Mesothelial cell of epicardium (in vitro differentiated cells): ENCODE measurements around the gene MB21D2. TPM values are rescaled to one million over a fixed set of nuclear protein-coding genes. Genes with fewer than 3 reads are reported as not detected.
"Not testable (repeated sequence)": the region's sequence is repeated elsewhere in the genome, so short reads cannot be mapped to it uniquely, and the experiment has no call there.

Experiments
- DNase-seq, 2 experiments: peaks; one replicate each; pipeline ENCODE4 v3.0.0; 2021; ENCODE audit warnings: low spot score in 2 of 2; ENCODE audit not compliant: unreplicated experiment in 2 of 2
- H3K27ac Mint-ChIP-seq: 2 replicates; pipeline ENCODE4 v1.8.0; 2021; ENCODE audit warnings: mixed read lengths
- H3K27me3 Mint-ChIP-seq: 2 replicates; pipeline ENCODE4 v1.8.0; 2021; ENCODE audit warnings: low read depth, mixed read lengths
- H3K36me3 Mint-ChIP-seq: 2 replicates; pipeline ENCODE4 v1.8.0; 2021; ENCODE audit warnings: mixed read lengths
- H3K4me1 Mint-ChIP-seq: 2 replicates; pipeline ENCODE4 v1.8.0; 2021; ENCODE audit warnings: mixed read lengths
- H3K4me3 Mint-ChIP-seq: 2 replicates; pipeline ENCODE4 v1.8.0; 2021; ENCODE audit warnings: mild to moderate bottlenecking, moderate library complexity, mixed read lengths
- H3K9me3 Mint-ChIP-seq: 2 replicates; pipeline ENCODE4 v1.8.0; 2021; ENCODE audit warnings: mixed read lengths
- total RNA-seq: library from RNA; stranded (reverse); gene quantifications from 3 replicates; pipeline ENCODE4 v1.2.1, GENCODE V29; 2021
- TF ChIP-seq, protein P1 (sequence below): fragments of 200-600 bp; sonication (generic); IDR thresholded peaks from one replicate; pipeline ENCODE4 v1.5.0; 2021; ENCODE audit warnings: antibody characterized with exemption; ENCODE audit not compliant: unreplicated experiment

MB21D2 gene
- total RNA-seq, 1 donor from 2014 or later = 8.5 TPM

DNA sequence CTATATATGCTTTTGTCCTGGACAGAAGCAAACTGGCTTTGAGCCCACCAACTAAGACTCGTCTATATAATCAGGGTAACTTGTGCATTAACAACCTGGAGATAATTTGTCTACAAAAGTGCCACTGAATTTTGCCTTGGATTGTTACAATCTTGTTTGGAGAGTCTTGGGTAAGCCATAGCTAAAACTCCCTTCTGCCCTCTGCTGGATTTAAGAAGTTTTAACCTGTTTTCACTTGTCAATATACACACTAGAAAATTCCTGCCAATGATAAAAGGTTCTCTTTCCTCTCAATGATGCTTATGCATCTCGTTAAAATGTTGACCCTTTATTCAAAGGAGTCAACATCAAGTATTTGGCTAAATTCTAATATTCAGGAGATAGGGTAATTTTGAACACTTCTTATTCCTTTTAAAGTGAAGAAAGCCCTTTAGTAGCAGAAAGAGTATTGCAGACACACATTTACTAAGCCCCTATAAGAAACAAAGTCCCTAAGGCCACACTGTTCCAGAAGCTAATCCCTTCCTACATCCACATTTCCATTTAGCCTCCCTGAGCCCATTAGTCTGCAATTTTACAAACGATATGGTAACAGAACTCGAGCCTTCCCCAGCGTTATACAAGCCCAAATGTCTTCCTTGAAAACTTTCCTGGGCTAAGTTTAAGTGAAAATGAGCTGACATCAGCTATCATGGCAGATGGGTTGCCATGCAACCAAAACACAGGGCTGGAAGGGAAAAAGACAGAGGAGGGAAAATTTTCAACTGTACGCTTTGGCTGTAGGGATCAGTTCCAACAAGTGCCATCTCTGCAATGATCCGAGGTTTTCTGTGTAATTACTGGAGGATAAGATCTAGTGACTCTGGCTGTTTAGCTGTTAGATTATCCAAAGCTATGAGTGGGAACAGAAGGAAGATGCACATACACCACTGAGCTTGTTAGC lies 114.4 kb downstream of the MB21D2 start:
- no peak for DNase-seq
- Mint-ChIP-seq H3K27ac (no peak overlapping the region), H3K27me3 (no peaks in the 10 kb centered on the region), H3K4me1 (peaks cover 6% of the 10 kb centered on the region), H3K9me3 (no peaks in the 10 kb centered on the region), H3K4me3 (no peak overlapping the region), H3K36me3 (peaks cover 6% of the 10 kb centered on the region)
- TF ChIP-seq, protein P1, sequence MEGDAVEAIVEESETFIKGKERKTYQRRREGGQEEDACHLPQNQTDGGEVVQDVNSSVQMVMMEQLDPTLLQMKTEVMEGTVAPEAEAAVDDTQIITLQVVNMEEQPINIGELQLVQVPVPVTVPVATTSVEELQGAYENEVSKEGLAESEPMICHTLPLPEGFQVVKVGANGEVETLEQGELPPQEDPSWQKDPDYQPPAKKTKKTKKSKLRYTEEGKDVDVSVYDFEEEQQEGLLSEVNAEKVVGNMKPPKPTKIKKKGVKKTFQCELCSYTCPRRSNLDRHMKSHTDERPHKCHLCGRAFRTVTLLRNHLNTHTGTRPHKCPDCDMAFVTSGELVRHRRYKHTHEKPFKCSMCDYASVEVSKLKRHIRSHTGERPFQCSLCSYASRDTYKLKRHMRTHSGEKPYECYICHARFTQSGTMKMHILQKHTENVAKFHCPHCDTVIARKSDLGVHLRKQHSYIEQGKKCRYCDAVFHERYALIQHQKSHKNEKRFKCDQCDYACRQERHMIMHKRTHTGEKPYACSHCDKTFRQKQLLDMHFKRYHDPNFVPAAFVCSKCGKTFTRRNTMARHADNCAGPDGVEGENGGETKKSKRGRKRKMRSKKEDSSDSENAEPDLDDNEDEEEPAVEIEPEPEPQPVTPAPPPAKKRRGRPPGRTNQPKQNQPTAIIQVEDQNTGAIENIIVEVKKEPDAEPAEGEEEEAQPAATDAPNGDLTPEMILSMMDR = peak; percentile 60

DNA sequence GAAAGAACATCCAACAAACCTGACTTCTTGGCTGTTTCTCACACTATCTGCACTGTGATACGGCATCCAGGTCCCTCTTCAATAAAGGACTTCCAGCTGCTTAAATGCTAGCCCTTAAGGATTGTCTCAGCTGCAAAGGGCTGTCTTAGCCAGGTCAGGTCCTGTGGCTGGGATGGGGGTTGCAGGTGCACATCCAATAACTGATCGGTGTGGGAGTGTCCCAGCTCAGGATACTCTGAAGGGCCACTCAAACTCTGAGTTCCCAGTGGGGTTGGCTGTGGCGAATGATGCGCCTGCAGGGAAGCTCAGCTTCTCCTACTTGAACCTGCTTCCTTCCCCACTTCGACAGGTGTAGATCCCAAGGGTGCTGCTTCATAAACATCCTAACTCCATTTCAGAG lies 115.7 kb downstream of the MB21D2 start:
- H3K4me3 Mint-ChIP-seq = no peak overlapping the region
- DNase-seq = no peak
- H3K27me3 Mint-ChIP-seq = no peaks in the 10 kb centered on the region
- no peak overlapping the region for H3K27ac Mint-ChIP-seq
- no peaks in the 10 kb centered on the region for H3K9me3 Mint-ChIP-seq
- peaks cover 8% of the 10 kb centered on the region for H3K36me3 Mint-ChIP-seq
- peaks cover 6% of the 10 kb centered on the region for H3K4me1 Mint-ChIP-seq
- TF ChIP-seq, protein P1 = no peak

- H3K4me1 Mint-ChIP-seq = peaks cover 5% of the 10 kb centered on the region
- H3K36me3 Mint-ChIP-seq = peaks cover 8% of the 10 kb centered on the region
- TF ChIP-seq, protein P1 = no peak
- no peaks in the 10 kb centered on the region for H3K9me3 Mint-ChIP-seq
- no peaks in the 10 kb centered on the region for H3K27me3 Mint-ChIP-seq
- no peak overlapping the region for H3K4me3 Mint-ChIP-seq
- no peak for DNase-seq
- H3K27ac Mint-ChIP-seq = no peak overlapping the region
Observed at GRCh38 chr3:192799721-192800120, 117.9 kb downstream of the MB21D2 start.

DNA sequence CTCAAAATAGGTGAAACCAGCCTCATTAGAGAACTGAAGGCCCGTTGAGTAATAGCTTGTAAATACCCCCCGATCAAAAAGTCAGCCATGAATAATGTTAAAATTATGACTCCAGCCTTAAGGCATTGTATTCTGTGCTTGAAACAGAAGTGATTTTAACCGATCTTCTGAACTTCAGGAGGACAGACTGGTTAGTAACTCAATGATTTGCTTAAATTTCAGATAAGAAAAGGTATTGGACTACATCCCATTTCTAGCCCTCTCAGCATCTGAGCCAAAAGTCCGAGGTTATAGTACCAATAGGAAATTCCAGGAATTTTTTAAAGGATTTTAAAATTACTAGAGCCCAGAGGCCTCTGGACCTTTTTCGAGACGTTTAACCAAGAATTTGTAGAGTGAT lies 122.6 kb downstream of the MB21D2 start:
- no peaks in the 10 kb centered on the region for H3K9me3 Mint-ChIP-seq
- no peak overlapping the region for H3K4me3 Mint-ChIP-seq
- peaks cover 8% of the 10 kb centered on the region for H3K36me3 Mint-ChIP-seq
- H3K4me1 Mint-ChIP-seq = peaks cover 2% of the 10 kb centered on the region
- H3K27me3 Mint-ChIP-seq = no peaks in the 10 kb centered on the region
- TF ChIP-seq, protein P1 = no peak
- DNase-seq = no peak
- no peak overlapping the region for H3K27ac Mint-ChIP-seq

- peaks cover 2% of the 10 kb centered on the region for H3K4me1 Mint-ChIP-seq
- H3K9me3 Mint-ChIP-seq = no peaks in the 10 kb centered on the region
- H3K36me3 Mint-ChIP-seq = peaks cover 6% of the 10 kb centered on the region
- H3K27ac Mint-ChIP-seq = no peak overlapping the region
- H3K27me3 Mint-ChIP-seq = no peaks in the 10 kb centered on the region
- TF ChIP-seq, protein P1 = no peak
- H3K4me3 Mint-ChIP-seq = no peak overlapping the region
- no peak for DNase-seq
Observed at GRCh38 chr3:192794216-192794615, 123.4 kb downstream of the MB21D2 start.

GRCh38 chr3:192788816-192789515 lies 128.7 kb downstream of the MB21D2 start:
- H3K27ac Mint-ChIP-seq, H3K27me3 Mint-ChIP-seq, DNase-seq, H3K4me3 Mint-ChIP-seq, H3K4me1 Mint-ChIP-seq, H3K36me3 Mint-ChIP-seq, H3K9me3 Mint-ChIP-seq: not testable (repeated sequence)
